ENCODE data around the gene DCUN1D3.

DNA sequence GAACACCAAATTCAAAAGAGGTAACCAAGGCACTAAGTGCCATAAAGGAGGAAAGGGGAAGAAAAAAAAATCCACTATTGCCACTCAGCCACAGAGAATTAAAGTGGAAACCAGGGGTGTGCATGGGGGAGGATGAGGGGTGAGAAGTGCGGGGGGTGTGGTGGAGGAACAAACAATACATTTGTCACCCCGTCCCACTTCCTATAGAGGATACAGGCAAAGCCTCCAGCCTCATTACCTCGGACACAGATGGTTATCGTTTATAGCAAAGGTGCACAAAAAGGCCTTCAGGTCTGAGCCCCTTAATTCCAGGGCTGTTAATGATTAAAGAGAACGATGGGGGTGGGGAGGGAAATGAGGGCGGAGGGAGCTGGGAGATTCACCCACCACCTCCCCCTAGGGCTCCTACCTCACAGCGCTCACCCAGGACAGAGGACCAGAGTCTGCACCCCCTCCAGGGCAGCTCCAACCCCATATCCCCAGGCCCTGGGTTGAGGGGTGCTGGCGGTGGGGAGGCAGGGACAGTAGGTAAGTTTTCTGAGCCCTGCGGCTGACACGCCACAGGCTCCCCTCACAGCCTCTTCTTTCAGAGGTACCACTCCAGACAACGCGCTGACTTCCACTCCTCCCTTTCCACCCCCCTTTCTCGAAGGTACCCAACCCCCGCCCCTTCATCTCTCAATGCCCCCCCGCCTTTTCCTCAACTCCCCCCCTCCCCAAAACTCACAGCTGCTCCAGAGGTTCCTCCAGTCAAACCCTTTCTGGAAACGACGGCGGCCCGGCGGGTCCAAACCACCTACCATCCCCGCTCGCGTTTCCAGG, 470 bp downstream of the DCUN1D3 start:
- TF ChIP-seq, protein P1, sequence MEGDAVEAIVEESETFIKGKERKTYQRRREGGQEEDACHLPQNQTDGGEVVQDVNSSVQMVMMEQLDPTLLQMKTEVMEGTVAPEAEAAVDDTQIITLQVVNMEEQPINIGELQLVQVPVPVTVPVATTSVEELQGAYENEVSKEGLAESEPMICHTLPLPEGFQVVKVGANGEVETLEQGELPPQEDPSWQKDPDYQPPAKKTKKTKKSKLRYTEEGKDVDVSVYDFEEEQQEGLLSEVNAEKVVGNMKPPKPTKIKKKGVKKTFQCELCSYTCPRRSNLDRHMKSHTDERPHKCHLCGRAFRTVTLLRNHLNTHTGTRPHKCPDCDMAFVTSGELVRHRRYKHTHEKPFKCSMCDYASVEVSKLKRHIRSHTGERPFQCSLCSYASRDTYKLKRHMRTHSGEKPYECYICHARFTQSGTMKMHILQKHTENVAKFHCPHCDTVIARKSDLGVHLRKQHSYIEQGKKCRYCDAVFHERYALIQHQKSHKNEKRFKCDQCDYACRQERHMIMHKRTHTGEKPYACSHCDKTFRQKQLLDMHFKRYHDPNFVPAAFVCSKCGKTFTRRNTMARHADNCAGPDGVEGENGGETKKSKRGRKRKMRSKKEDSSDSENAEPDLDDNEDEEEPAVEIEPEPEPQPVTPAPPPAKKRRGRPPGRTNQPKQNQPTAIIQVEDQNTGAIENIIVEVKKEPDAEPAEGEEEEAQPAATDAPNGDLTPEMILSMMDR (optimal IDR thresholded peaks at IDR 0.05 in 1 of 3, IDR thresholded peaks at IDR 0.05 in 1 of 3, conservative IDR thresholded peaks at IDR 0.05 in 1 of 3; ENCODE audit: extremely low read depth in 1 of 3, insufficient read depth in 2 of 3, low read length in 3 of 3): no peak
- TF ChIP-seq EZH2 (IDR thresholded peaks at IDR 0.05; ENCODE audit: low read length): no peak

All from keratinocyte (primary cell).